ENCODE measurements around the gene EHHADH. TPM values are rescaled to one million over a fixed set of nuclear protein-coding genes. Genes with fewer than 3 reads are reported as not detected.

EHHADH gene
- total and polyA plus RNA-seq, 2 of the 13 experiments (the other 11 are each of a cell fraction or from before 2014, with no cell fraction given): 14.5 to 38.9 TPM

DNA sequence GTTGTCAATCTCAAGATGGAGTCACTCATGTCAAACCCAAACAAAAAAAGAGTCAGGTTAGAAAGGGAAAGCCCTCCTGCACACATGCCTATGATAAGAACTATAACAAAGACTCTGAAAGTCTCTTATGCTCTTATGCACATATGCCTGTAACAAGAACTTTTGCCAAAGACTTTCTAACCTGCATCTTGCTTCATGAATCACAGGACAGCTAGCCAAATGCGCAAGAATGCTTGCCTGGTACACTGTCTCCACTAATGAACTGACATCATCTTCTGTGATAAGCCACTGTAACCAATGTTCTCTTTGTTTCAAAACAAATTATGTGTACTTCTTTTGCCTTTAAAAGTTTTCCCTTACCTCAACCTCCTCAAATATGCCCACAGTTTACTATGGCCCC, 18.2 kb upstream of the EHHADH start:
- no TSS peak for BruUV-seq (replicated peaks)
- Histone ChIP-seq H4K20me1 (ENCODE audit: insufficient read depth, low read length) (no peaks in the 10 kb centered on the region), H3K4me1 (ENCODE audit: insufficient read depth, low read length) (peaks cover 35% of the 10 kb centered on the region), H3K27me3 (ENCODE audit: control insufficient read depth in 1 of 2, insufficient read depth in 2 of 2, low read length in 2 of 2) (no peaks in the 10 kb centered on the region), H3K9ac (ENCODE audit: insufficient read depth, low read depth, low read length) (no peak overlapping the region), H3K9me3 (ENCODE audit: low read length) (no peaks in the 10 kb centered on the region), H3K36me3 (replicated peaks in 1 of 2; ENCODE audit: control insufficient read depth in 1 of 2, insufficient read depth in 2 of 2, low read length in 2 of 2) (no peaks in the 10 kb centered on the region), H3K4me2 (ENCODE audit: low read depth, low read length) (no peak overlapping the region), H2AFZ (ENCODE audit: low read length) (no peak overlapping the region), H3K79me2 (ENCODE audit: insufficient read depth, low read length) (no peaks in the 10 kb centered on the region), H3K4me3 (replicated peaks in 1 of 3; ENCODE audit: insufficient read depth in 1 of 3, low read depth in 2 of 3, low read length in 3 of 3) (no peak overlapping the region), H3K27ac (ENCODE audit: extremely low read length, insufficient read depth, low read length) (no peak overlapping the region)
- CTCF ChIA-PET (ENCODE audit: low intra/inter-chr PET ratio, low total read pairs): no interaction called here
- no peak for ATAC-seq
- in situ Hi-C loops (cut with HindIII; ENCODE audit: extremely low pct_ligation_motif_present, low pct_unique_long_range_greater_than_20kb): no loop called here
- intact Hi-C loops (cut with micrococcal nuclease; ENCODE audit: unreplicated experiment): no loop called here
- no peak for FAIRE-seq
- WGBS (ENCODE audit: low lambda C conversion rate): 93% methylated on average over 1 of the region's 1 CpG
- no peak for DNase-seq (ENCODE audit: low spot score)
- POLR2A ChIA-PET: no interaction called here
- no peak for TF ChIP-seq MEIS1 (CRISPR knock-in tag; IDR thresholded peaks at IDR 0.05; ENCODE audit: borderline replicate concordance)
- TF ChIP-seq MEIS2 (CRISPR knock-in tag; IDR thresholded peaks at IDR 0.05): no peak
- TF ChIP-seq, protein P1, sequence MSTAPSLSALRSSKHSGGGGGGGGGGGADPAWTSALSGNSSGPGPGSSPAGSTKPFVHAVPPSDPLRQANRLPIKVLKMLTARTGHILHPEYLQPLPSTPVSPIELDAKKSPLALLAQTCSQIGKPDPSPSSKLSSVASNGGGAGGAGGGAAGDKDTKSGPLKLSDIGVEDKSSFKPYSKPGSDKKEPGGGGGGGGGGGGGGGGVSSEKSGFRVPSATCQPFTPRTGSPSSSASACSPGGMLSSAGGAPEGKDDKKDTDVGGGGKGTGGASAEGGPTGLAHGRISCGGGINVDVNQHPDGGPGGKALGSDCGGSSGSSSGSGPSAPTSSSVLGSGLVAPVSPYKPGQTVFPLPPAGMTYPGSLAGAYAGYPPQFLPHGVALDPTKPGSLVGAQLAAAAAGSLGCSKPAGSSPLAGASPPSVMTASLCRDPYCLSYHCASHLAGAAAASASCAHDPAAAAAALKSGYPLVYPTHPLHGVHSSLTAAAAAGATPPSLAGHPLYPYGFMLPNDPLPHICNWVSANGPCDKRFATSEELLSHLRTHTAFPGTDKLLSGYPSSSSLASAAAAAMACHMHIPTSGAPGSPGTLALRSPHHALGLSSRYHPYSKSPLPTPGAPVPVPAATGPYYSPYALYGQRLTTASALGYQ (CRISPR knock-in tag; IDR thresholded peaks at IDR 0.05): no peak
- TF ChIP-seq, protein P2, sequence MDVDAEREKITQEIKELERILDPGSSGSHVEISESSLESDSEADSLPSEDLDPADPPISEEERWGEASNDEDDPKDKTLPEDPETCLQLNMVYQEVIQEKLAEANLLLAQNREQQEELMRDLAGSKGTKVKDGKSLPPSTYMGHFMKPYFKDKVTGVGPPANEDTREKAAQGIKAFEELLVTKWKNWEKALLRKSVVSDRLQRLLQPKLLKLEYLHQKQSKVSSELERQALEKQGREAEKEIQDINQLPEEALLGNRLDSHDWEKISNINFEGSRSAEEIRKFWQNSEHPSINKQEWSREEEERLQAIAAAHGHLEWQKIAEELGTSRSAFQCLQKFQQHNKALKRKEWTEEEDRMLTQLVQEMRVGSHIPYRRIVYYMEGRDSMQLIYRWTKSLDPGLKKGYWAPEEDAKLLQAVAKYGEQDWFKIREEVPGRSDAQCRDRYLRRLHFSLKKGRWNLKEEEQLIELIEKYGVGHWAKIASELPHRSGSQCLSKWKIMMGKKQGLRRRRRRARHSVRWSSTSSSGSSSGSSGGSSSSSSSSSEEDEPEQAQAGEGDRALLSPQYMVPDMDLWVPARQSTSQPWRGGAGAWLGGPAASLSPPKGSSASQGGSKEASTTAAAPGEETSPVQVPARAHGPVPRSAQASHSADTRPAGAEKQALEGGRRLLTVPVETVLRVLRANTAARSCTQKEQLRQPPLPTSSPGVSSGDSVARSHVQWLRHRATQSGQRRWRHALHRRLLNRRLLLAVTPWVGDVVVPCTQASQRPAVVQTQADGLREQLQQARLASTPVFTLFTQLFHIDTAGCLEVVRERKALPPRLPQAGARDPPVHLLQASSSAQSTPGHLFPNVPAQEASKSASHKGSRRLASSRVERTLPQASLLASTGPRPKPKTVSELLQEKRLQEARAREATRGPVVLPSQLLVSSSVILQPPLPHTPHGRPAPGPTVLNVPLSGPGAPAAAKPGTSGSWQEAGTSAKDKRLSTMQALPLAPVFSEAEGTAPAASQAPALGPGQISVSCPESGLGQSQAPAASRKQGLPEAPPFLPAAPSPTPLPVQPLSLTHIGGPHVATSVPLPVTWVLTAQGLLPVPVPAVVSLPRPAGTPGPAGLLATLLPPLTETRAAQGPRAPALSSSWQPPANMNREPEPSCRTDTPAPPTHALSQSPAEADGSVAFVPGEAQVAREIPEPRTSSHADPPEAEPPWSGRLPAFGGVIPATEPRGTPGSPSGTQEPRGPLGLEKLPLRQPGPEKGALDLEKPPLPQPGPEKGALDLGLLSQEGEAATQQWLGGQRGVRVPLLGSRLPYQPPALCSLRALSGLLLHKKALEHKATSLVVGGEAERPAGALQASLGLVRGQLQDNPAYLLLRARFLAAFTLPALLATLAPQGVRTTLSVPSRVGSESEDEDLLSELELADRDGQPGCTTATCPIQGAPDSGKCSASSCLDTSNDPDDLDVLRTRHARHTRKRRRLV (CRISPR knock-in tag; IDR thresholded peaks at IDR 0.05): no peak
- TF ChIP-seq RAD51 (IDR thresholded peaks at IDR 0.05; ENCODE audit: borderline replicate concordance): no peak
- TF ChIP-seq XRCC5 (optimal IDR thresholded peaks at IDR 0.05; ENCODE audit: low read length): no peak
- TF ChIP-seq ZNF33B (CRISPR knock-in tag; IDR thresholded peaks at IDR 0.05): no peak
- no peak for TF ChIP-seq EZH2 (conservative IDR thresholded peaks at IDR 0.05; ENCODE audit: low read depth, low read length)
- TF ChIP-seq, protein P3, sequence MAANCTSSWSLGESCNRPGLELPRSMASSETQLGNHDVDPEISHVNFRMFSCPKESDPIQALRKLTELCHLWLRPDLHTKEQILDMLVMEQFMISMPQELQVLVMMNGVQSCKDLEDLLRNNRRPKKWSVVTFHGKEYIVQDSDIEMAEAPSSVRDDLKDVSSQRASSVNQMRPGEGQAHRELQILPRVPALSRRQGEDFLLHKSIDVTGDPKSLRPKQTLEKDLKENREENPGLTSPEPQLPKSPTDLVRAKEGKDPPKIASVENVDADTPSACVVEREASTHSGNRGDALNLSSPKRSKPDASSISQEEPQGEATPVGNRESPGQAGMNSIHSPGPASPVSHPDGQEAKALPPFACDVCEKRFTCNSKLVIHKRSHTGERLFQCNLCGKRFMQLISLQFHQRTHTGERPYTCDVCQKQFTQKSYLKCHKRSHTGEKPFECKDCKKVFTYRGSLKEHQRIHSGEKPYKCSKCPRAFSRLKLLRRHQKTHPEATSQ (CRISPR knock-in tag; IDR thresholded peaks at IDR 0.05; ENCODE audit: borderline replicate concordance): no peak
